Measurements from ENCODE around the gene PSG11. TPM values are rescaled to one million over a fixed set of nuclear protein-coding genes. Genes with fewer than 3 reads are reported as not detected.

The PSG11 gene
- total and polyA plus RNA-seq, 4 donors, result 0.36 to 0.55 TPM; not detected in 2

Other genes starting within 250 kb of the PSG11 start
- under 1 TPM in 1 of 2 donors, not detected in 1; 0.61 TPM for gene PSG1, start 146.8 kb downstream of the PSG11 start, total RNA-seq
- under 1 TPM in 1 of 2 donors, not detected in 1; 0.33 TPM for gene PSG1, start 146.8 kb downstream of the PSG11 start, polyA plus RNA-seq (ENCODE audit: insufficient read length in 2 of 2)
- gene PSG6, start 108.6 kb downstream of the PSG11 start, total RNA-seq, result under 1 TPM in 1 of 2 donors, not detected in 1; 0.28 TPM
- gene PSG6, start 108.6 kb downstream of the PSG11 start, polyA plus RNA-seq (ENCODE audit: insufficient read length in 2 of 2), result under 1 TPM in 1 of 2 donors, not detected in 1; 0.12 TPM
- gene PSG7, start 89.3 kb downstream of the PSG11 start, total RNA-seq, result not detected
- gene PSG7, start 89.3 kb downstream of the PSG11 start, polyA plus RNA-seq (ENCODE audit: insufficient read length in 2 of 2), result 1 to 10 TPM in 1 of 2 donors, not detected in 1; 1.0 TPM
- under 1 TPM in 1 of 2 donors, not detected in 1; 0.44 TPM for gene PSG2, start 56.2 kb upstream of the PSG11 start, total RNA-seq
- gene PSG2, start 56.2 kb upstream of the PSG11 start, polyA plus RNA-seq (ENCODE audit: insufficient read length in 2 of 2), result under 1 TPM; 0.23 to 0.71 TPM
- under 1 TPM in 1 of 2 donors, not detected in 1; 0.50 TPM for gene PSG5, start 160.1 kb upstream of the PSG11 start, total RNA-seq
- under 1 TPM; 0.35 to 0.51 TPM for gene PSG5, start 160.1 kb upstream of the PSG11 start, polyA plus RNA-seq (ENCODE audit: insufficient read length in 2 of 2)
- under 1 TPM in 1 of 2 donors, not detected in 1; 0.99 TPM for gene PSG4, start 179.2 kb upstream of the PSG11 start, total RNA-seq
- under 1 TPM; 0.15 to 0.60 TPM for gene PSG4, start 179.2 kb upstream of the PSG11 start, polyA plus RNA-seq (ENCODE audit: insufficient read length in 2 of 2)
- gene PSG9, start 243.1 kb upstream of the PSG11 start, total RNA-seq, result under 1 TPM in 1 of 2 donors, not detected in 1; 0.44 TPM
- under 1 TPM; 0.12 to 0.67 TPM for gene PSG9, start 243.1 kb upstream of the PSG11 start, polyA plus RNA-seq (ENCODE audit: insufficient read length in 2 of 2)